Hepatocyte (in vitro differentiated cells): ENCODE results near the gene PNPLA7. TPM values are rescaled to one million over a fixed set of nuclear protein-coding genes. Genes with fewer than 3 reads are reported as not detected.
"Not testable (repeated sequence)": the region's sequence is repeated elsewhere in the genome, so short reads cannot be mapped to it uniquely, and the experiment has no call there.

ENCODE experiments used
- DNase-seq: peaks from one replicate; pipeline ENCODE4 v3.0.0-alpha.2; 2016; ENCODE audit warnings: low spot score
- H2AFZ ChIP-seq: fragments of 200-600 bp; sonication (generic); 2 replicates; pipeline ENCODE4 v1.6.0; 2016; ENCODE audit warnings: antibody characterized with exemption, mild to moderate bottlenecking
- H3K27ac ChIP-seq: fragments of 200-600 bp; sonication (generic); 2 replicates; pipeline ENCODE4 v1.5.1; 2016; ENCODE audit warnings: mild to moderate bottlenecking
- H3K27me3 ChIP-seq: fragments of 200-600 bp; sonication (generic); 2 replicates; pipeline ENCODE4 v1.6.1; 2016
- H3K36me3 ChIP-seq: fragments of 200-600 bp; sonication (generic); replicated peaks from 2 replicates; pipeline ENCODE4 v1.5.1; 2016; ENCODE audit warnings: low read depth; ENCODE audit not compliant: insufficient read depth
- H3K4me1 ChIP-seq: fragments of 200-600 bp; sonication (generic); 2 replicates; pipeline ENCODE4 v1.5.1; 2016; ENCODE audit warnings: mild to moderate bottlenecking, moderate library complexity; ENCODE audit not compliant: insufficient read depth
- H3K4me2 ChIP-seq: fragments of 200-600 bp; sonication (generic); 2 replicates; pipeline ENCODE4 v1.6.0; 2016
- H3K4me3 ChIP-seq: fragments of 200-600 bp; sonication (generic); 2 replicates; pipeline ENCODE4 v1.5.1; 2016; ENCODE audit warnings: mild to moderate bottlenecking
- H3K79me2 ChIP-seq: fragments of 200-600 bp; sonication (generic); 2 replicates; pipeline ENCODE4 v1.6.0; 2017; ENCODE audit warnings: mild to moderate bottlenecking
- H3K9me2 ChIP-seq: fragments of 200-600 bp; sonication (generic); replicated peaks from 2 replicates; pipeline ENCODE4 v1.6.0; 2017; ENCODE audit warnings: mild to moderate bottlenecking; ENCODE audit not compliant: insufficient read depth
- H3K9me3 ChIP-seq: fragments of 200-600 bp; sonication (generic); 2 replicates; pipeline ENCODE4 v1.5.1; 2016; ENCODE audit warnings: low read depth, mild to moderate bottlenecking
- H4K20me1 ChIP-seq: fragments of 200-600 bp; sonication (generic); 2 replicates; pipeline ENCODE4 v1.6.0; 2016; ENCODE audit warnings: mild to moderate bottlenecking; ENCODE audit not compliant: insufficient read depth, poor library complexity, severe bottlenecking
- CTCF ChIP-seq: fragments of 200-600 bp; sonication (generic); IDR thresholded peaks from 2 replicates; pipeline ENCODE4 v1.5.1; 2016; ENCODE audit warnings: antibody characterized with exemption, mild to moderate bottlenecking; ENCODE audit not compliant: poor library complexity
- EZH2 ChIP-seq: fragments of 200-600 bp; sonication (generic); IDR thresholded peaks from 2 replicates; pipeline ENCODE4 v1.6.1; 2016; ENCODE audit warnings: antibody characterized with exemption, mild to moderate bottlenecking, borderline replicate concordance
- EZH2phosphoT487 ChIP-seq: fragments of 200-600 bp; sonication (generic); IDR thresholded peaks from one replicate; pipeline ENCODE4 v1.6.1; 2018; ENCODE audit warnings: antibody characterized with exemption, mild to moderate bottlenecking, low read depth, moderate library complexity; ENCODE audit not compliant: unreplicated experiment, severe bottlenecking
- WGBS: methylation state at CpG from one replicate; pipeline ENCODE4 v1.1.6; 2016; ENCODE audit warnings: low lambda C conversion rate; ENCODE audit errors: missing lambda C conversion rate; 5-methylcytosine and 5-hydroxymethylcytosine counted together
- polyA plus RNA-seq: library from polyadenylated mRNA; unstranded; fragments of >200 nt; fragmentation: Nextera tagmentation; extraction: Ambion mirVana; gene quantifications from 2 replicates; pipeline ENCODE4 v1.2.1, GENCODE V29; 2016
- total RNA-seq: library from RNA; depleted of rRNA; stranded (reverse); fragments of >200 nt; gene quantifications from 2 replicates; pipeline ENCODE4 v1.2.3, GENCODE V29; 2014

The PNPLA7 gene
- total and polyA plus RNA-seq, 2 experiments from 2014 or later = 0.62 to 0.77 TPM

- no peaks in the 10 kb centered on the region for H3K4me1 ChIP-seq
- H3K9me3 ChIP-seq = no peaks in the 10 kb centered on the region
- no peak overlapping the region for H2AFZ ChIP-seq
- H3K4me3 ChIP-seq = no peak overlapping the region
- WGBS = 95% methylated on average over 7 of the region's 7 CpGs
- no peaks in the 10 kb centered on the region for H3K36me3 ChIP-seq
- no peaks in the 10 kb centered on the region for H3K27me3 ChIP-seq
- H4K20me1 ChIP-seq = no peaks in the 10 kb centered on the region
- no peak for DNase-seq
- no peaks in the 10 kb centered on the region for H3K9me2 ChIP-seq
- no peaks in the 10 kb centered on the region for H3K79me2 ChIP-seq
- no peak overlapping the region for H3K27ac ChIP-seq
- H3K4me2 ChIP-seq = no peak overlapping the region
- TF ChIP-seq EZH2phosphoT487 (no peak), CTCF (no peak), EZH2 (no peak)
Observed at GRCh38 chr9:137467896-137468295, 82.3 kb downstream of the PNPLA7 start.

GRCh38 chr9:137467161-137467581 is 83.0 kb downstream of the PNPLA7 start:
- H3K27me3 ChIP-seq = no peaks in the 10 kb centered on the region
- H3K79me2 ChIP-seq = no peaks in the 10 kb centered on the region
- no peak overlapping the region for H3K4me2 ChIP-seq
- WGBS = 93% methylated on average over 16 of the region's 16 CpGs
- H3K4me3 ChIP-seq = no peak overlapping the region
- H4K20me1 ChIP-seq = no peaks in the 10 kb centered on the region
- no peak for TF ChIP-seq CTCF
- TF ChIP-seq EZH2phosphoT487 = no peak
- TF ChIP-seq EZH2 = no peak
- H3K4me1 ChIP-seq = no peaks in the 10 kb centered on the region
- H3K9me2 ChIP-seq = no peaks in the 10 kb centered on the region
- H3K27ac ChIP-seq = no peak overlapping the region
- no peaks in the 10 kb centered on the region for H3K36me3 ChIP-seq
- H3K9me3 ChIP-seq = no peaks in the 10 kb centered on the region
- no peak overlapping the region for H2AFZ ChIP-seq
- no peak for DNase-seq

- not testable (repeated sequence) for H4K20me1 ChIP-seq, H3K9me2 ChIP-seq, H3K9me3 ChIP-seq, DNase-seq, H3K27ac ChIP-seq, H3K79me2 ChIP-seq, H3K36me3 ChIP-seq, H3K27me3 ChIP-seq, H3K4me1 ChIP-seq, H3K4me3 ChIP-seq, H2AFZ ChIP-seq, H3K4me2 ChIP-seq
- WGBS = 97% methylated on average over 15 of the region's 35 CpGs
Observed at GRCh38 chr9:137466389-137467085, 83.7 kb downstream of the PNPLA7 start.

DNA sequence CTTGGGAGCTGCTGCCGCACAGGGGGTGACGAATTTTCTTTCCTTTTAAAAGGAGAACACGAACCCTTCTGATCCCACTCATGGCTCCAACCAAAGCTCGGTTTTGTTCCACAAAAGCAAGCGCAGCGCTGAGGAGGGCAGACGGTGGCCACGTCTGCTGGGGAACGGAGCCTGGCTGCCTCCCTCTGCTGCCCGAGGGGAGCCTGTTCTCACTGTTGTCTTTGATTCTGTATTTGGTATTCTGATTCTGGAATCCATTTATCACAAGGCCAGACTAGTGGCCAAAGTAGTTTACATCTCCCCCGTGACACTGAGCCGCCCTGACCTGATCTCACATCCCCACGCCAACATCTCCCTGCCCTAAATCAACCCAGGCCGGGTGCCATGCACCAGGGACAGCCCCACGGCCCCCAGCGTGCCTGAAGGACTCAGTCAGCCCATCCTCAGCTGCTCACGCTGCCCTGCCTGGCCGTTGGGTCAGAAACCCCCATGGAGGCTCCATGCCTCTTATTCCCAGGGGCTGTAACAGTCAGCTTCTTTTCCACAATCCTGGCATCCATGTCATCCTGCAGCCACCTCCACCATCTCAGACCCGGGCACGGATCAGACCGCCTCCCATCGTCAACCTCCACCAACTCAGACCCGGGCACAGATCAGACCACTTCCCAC is 84.3 kb downstream of the PNPLA7 start:
- no peaks in the 10 kb centered on the region for H3K9me3 ChIP-seq
- no peaks in the 10 kb centered on the region for H3K36me3 ChIP-seq
- H3K4me1 ChIP-seq = no peaks in the 10 kb centered on the region
- no peak overlapping the region for H3K27ac ChIP-seq
- no peak for DNase-seq
- TF ChIP-seq EZH2phosphoT487 (no peak), CTCF (no peak), EZH2 (no peak)
- H3K4me3 ChIP-seq = no peak overlapping the region
- H3K79me2 ChIP-seq = no peaks in the 10 kb centered on the region
- no peaks in the 10 kb centered on the region for H3K27me3 ChIP-seq
- H4K20me1 ChIP-seq = no peaks in the 10 kb centered on the region
- no peak overlapping the region for H2AFZ ChIP-seq
- H3K9me2 ChIP-seq = no peaks in the 10 kb centered on the region
- 91% methylated on average over 23 of the region's 23 CpGs for WGBS
- H3K4me2 ChIP-seq = no peak overlapping the region
